ENCODE measurements around the gene AP1M2.

DNA sequence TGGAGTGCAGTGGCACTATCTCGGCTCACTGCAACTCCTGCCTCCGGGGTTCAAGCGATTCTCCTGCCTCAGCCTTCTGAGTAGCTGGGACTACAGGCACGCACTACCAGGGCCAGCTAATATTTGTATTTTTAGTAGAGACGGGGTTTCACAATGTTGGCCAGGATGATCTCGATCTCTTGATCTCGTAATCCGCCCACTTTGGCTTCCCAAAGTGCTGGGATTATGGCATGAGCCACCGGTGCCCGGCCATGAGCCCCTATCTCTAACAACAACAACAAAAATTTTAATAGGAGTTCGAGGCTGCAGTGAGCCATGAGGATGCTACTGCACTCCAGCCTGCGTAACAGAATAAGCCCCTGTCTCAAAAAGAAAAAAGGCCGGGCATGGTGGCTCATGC, 5.0 kb downstream of the AP1M2 start:
- no peak for TF ChIP-seq CTCF (conservative IDR thresholded peaks at IDR 0.05; ENCODE audit: low read depth, low read length)
- no peak for TF ChIP-seq EZH2 (IDR thresholded peaks at IDR 0.05; ENCODE audit: borderline replicate concordance, low read depth, low read length, poor library complexity, severe bottlenecking)
